HEK293 (cell line): ENCODE data around the gene PNMA6F.

Experiments
- ELK4 ChIP-seq: IDR thresholded peaks from 2 replicates; pipeline ENCODE4 v1.6.1; 2011; ENCODE audit warnings: mild to moderate bottlenecking, low read depth, low read length, borderline replicate concordance
- KLF16 ChIP-seq: fragments of 450-650 bp; formaldehyde crosslinking; IDR thresholded peaks from 2 replicates; pipeline ENCODE4 v1.5.1; 2017; ENCODE audit warnings: missing biosample characterization, missing genetic modification characterization
- ZNF16 ChIP-seq: fragments of 450-650 bp; formaldehyde crosslinking; IDR thresholded peaks from 2 replicates; pipeline ENCODE4 v1.5.1; 2016; ENCODE audit warnings: low read depth, missing biosample characterization, missing genetic modification characterization
- ZNF274 ChIP-seq, 2 experiments: fragments of 200-500 bp in 1 of 2; fragments of 450-650 bp in 1 of 2; sonication (Bioruptor generic) in 1 of 2; formaldehyde crosslinking in 1 of 2; IDR thresholded peaks; 2 replicates each; pipeline versions ENCODE4 v1.5.1 to v1.6.1; 2014 to 2016; ENCODE audit warnings: borderline replicate concordance in 1 of 2, inconsistent platforms in 1 of 2, low read length in 1 of 2, missing biosample characterization in 1 of 2, missing genetic modification characterization in 1 of 2
- ZNF354C ChIP-seq: fragments of 450-650 bp; formaldehyde crosslinking; IDR thresholded peaks from 2 replicates; pipeline ENCODE4 v1.5.1; 2016; ENCODE audit warnings: missing biosample characterization, missing genetic modification characterization, low read depth, borderline replicate concordance
- ZNF423 ChIP-seq: fragments of 450-650 bp; formaldehyde crosslinking; IDR thresholded peaks from 2 replicates; pipeline ENCODE4 v1.5.1; 2016; ENCODE audit warnings: missing biosample characterization, missing genetic modification characterization
- ZNF501 ChIP-seq: fragments of 450-650 bp; formaldehyde crosslinking; IDR thresholded peaks from 2 replicates; pipeline ENCODE4 v1.5.1; 2016; ENCODE audit warnings: missing biosample characterization, missing genetic modification characterization
- ZNF677 ChIP-seq: fragments of 450-650 bp; IDR thresholded peaks from 2 replicates; pipeline ENCODE4 v1.5.0; 2018; ENCODE audit warnings: missing biosample characterization, mild to moderate bottlenecking, missing genetic modification characterization, moderate library complexity

- no peak for TF ChIP-seq ELK4
- TF ChIP-seq KLF16: no peak
- TF ChIP-seq ZNF423: no peak
- no peak for TF ChIP-seq ZNF677 (tag by site-specific recombination)
- TF ChIP-seq ZNF274 (IDR thresholded peaks at IDR 0.05; ENCODE audit: low read length): no peak
- TF ChIP-seq ZNF274 (tag by site-specific recombination; IDR thresholded peaks at IDR 0.05; ENCODE audit: borderline replicate concordance): no peak
- no peak for TF ChIP-seq ZNF501 (tag by site-specific recombination)
- TF ChIP-seq ZNF16: no peak
- no peak for TF ChIP-seq ZNF354C (tag by site-specific recombination)
These were observed 21.4 kb upstream of the PNMA6F start for GRCh38 chrX:153342762-153343558.
